ENCODE results near the gene SLC25A25.

The SLC25A25 gene

DNA sequence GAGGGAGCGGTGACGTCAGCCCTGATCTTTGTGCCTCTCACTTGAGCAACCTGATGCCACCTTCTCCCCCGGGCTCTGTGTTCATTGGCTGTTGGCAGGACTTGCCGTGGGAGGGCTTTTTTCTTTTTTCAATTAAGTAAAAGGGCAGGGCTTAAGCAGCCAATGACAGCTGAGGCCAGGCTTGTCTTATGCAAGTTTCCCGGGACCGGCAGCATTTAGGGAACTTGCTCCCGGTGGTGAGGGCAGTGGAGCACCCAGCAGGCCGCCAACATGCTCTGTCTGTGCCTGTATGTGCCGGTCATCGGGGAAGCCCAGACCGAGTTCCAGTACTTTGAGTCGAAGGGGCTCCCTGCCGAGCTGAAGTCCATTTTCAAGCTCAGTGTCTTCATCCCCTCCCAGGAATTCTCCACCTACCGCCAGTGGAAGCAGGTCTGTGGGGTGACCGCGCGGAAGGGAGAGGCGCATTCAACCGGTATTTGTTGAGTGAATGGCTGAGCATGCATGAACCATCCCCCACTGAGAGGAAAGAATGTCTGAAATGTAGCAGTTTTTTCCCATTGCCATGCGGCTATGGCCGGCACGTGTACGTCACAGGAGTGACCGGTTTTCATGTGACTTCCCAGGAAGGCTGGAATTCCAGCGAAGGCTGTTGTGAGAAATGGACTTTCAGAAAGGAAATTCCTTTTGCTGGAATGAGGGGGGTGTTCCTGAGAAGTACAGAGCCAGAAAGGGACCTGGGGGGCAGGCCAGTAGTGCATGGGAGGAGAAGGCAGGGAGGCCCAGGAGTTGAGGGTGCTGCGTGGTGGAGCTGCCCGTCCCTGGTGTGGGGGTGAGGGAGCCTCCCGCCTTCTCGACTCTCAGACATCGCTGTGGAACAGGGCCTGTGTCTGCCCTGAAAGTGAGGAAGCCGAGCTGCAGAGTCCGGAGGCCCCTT, 30.5 kb downstream of the SLC25A25 start:
- TF ChIP-seq RAD21 (IDR thresholded peaks at IDR 0.05; ENCODE audit: low read depth) (no peak), FOXM1 (IDR thresholded peaks at IDR 0.05; ENCODE audit: borderline replicate concordance, low read depth) (peak; percentile 47; the same call in 1 of the 2 replicates), EGR1 (IDR thresholded peaks at IDR 0.05) (peak; percentile 48; the same call in 1 of the 2 replicates), CEBPB (IDR thresholded peaks at IDR 0.05) (peak; percentile 84), ZBTB7A (IDR thresholded peaks at IDR 0.05; ENCODE audit: low read depth) (no peak), TAF1 (IDR thresholded peaks at IDR 0.05; ENCODE audit: low read depth) (peak; percentile 74), REST (IDR thresholded peaks at IDR 0.05; ENCODE audit: low read depth) (no peak), TCF12 (IDR thresholded peaks at IDR 0.05; ENCODE audit: low read depth) (peak; percentile 87), NFIC (IDR thresholded peaks at IDR 0.05) (peak; percentile 40; the same call in 1 of the 2 replicates), USF1 (IDR thresholded peaks at IDR 0.05) (peak; percentile 82), CREB1 (IDR thresholded peaks at IDR 0.05; ENCODE audit: low read depth) (peak; percentile 67), YY1 (IDR thresholded peaks at IDR 0.05; ENCODE audit: low read depth) (peak; percentile 71), TEAD4 (IDR thresholded peaks at IDR 0.05) (peak; percentile 98), EP300 (IDR thresholded peaks at IDR 0.05; ENCODE audit: borderline replicate concordance) (peak; percentile 82)
- TF ChIP-seq, protein P1, sequence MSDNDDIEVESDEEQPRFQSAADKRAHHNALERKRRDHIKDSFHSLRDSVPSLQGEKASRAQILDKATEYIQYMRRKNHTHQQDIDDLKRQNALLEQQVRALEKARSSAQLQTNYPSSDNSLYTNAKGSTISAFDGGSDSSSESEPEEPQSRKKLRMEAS (IDR thresholded peaks at IDR 0.05): peak; percentile 98

DNA sequence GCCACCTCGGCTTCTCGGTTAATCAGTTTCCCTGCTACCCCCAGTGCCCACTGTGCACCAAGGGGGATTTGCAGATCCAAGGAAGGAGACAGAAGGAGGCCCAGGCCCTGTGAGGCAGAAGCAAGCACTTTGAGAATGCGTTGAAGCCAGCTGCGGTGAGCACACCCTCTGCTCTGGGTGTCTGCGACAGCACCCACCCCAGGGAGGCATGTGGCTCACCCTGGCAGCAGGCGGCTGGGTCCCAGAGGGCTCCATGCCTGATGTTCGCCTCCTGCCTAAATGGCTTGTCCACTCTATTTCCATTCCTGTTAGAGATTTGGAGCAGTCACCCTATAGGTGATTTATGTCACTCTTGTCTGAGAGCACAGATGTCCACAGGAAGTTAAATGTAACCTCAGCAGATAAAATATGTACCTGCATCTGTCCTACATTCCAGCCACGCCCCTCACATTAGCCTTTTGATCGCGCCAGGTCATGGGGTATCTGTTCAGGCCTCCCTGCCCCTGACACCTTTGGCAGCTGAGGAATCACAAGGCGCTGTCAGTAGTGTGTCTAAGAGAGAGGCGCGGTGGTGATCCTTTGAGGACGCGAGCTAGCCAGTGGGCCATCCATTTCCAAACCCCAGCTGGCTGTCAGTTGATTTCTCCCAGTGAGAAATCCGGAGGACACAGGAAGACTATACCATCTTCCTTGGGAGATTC, 31.3 kb downstream of the SLC25A25 start:
- TF ChIP-seq FOXM1 (IDR thresholded peaks at IDR 0.05; ENCODE audit: borderline replicate concordance, low read depth) (no peak), TEAD4 (IDR thresholded peaks at IDR 0.05) (peak; percentile 54), YY1 (IDR thresholded peaks at IDR 0.05; ENCODE audit: low read depth) (no peak)

DNA sequence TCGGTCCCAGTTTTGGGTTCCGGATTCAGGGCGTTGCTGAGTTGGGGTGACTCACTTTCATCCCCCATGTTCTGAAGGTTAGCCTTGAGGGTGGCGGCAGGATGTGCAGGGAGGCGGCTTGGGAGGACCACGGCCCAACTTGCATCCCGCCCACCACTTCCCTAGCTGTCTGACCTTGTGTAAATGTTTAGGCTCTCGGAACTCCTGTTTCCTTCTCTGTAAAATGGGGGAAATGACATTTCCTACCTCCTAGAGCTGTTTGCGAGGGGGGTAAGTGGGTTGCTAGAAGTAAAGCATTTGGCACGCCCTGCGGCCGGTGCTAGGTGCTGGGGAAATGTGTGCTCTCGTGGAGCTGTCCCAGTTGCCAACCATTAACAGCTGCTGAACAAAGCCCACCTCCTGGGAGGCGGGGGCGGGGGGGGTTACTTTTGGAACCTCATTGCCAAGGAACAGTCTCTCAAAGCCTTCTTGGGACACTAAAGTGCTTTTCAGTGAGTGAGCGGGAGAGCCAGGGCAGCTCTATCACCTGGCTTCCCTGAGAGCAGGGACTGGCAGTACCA, 32.0 kb downstream of the SLC25A25 start:
- no peak for TF ChIP-seq ZBTB7A (IDR thresholded peaks at IDR 0.05; ENCODE audit: low read depth)
- no peak for TF ChIP-seq TEAD4 (IDR thresholded peaks at IDR 0.05)
- no peak for TF ChIP-seq EGR1 (IDR thresholded peaks at IDR 0.05)
- no peak for TF ChIP-seq CEBPB (IDR thresholded peaks at IDR 0.05)
- no peak for TF ChIP-seq TCF12 (IDR thresholded peaks at IDR 0.05; ENCODE audit: low read depth)
- no peak for TF ChIP-seq EP300 (IDR thresholded peaks at IDR 0.05; ENCODE audit: borderline replicate concordance)
- TF ChIP-seq RAD21 (IDR thresholded peaks at IDR 0.05; ENCODE audit: low read depth): no peak
- no peak for TF ChIP-seq USF1 (IDR thresholded peaks at IDR 0.05)
- TF ChIP-seq NFIC (IDR thresholded peaks at IDR 0.05): no peak

DNA sequence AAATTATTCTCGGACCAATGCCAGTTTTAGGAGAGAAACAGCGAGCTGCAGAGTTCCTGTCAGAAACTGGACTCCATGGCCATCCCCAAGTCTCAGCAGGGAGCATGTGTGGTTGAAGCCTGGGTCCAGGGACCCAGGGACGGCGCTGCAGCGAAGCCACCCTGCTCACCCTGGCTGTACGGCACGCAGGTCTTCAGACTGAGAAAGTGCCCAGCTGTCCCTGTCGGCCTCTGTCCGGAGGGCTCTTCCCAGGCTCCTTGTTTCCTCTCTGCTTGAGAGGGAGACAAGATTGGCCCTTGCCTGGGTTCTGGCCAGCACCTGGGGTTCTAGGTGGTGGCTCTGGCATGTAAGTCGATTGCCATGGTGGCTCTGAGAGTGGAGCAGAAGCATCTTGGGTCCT, 32.5 kb downstream of the SLC25A25 start:
- no peak for TF ChIP-seq REST (IDR thresholded peaks at IDR 0.05; ENCODE audit: low read depth)
- no peak for TF ChIP-seq TCF12 (IDR thresholded peaks at IDR 0.05; ENCODE audit: low read depth)
- no peak for TF ChIP-seq USF1 (IDR thresholded peaks at IDR 0.05)
- no peak for TF ChIP-seq CREB1 (IDR thresholded peaks at IDR 0.05; ENCODE audit: low read depth)
- no peak for TF ChIP-seq CEBPB (IDR thresholded peaks at IDR 0.05)
- no peak for TF ChIP-seq TEAD4 (IDR thresholded peaks at IDR 0.05)
- no peak for TF ChIP-seq RAD21 (IDR thresholded peaks at IDR 0.05; ENCODE audit: low read depth)
- TF ChIP-seq EGR1 (IDR thresholded peaks at IDR 0.05): no peak
- TF ChIP-seq, protein P1 (IDR thresholded peaks at IDR 0.05): no peak
- TF ChIP-seq EP300 (IDR thresholded peaks at IDR 0.05; ENCODE audit: borderline replicate concordance): no peak
- TF ChIP-seq NFIC (IDR thresholded peaks at IDR 0.05): no peak
- no peak for TF ChIP-seq TAF1 (IDR thresholded peaks at IDR 0.05; ENCODE audit: low read depth)
- TF ChIP-seq FOXM1 (IDR thresholded peaks at IDR 0.05; ENCODE audit: borderline replicate concordance, low read depth): no peak
- TF ChIP-seq ZBTB7A (IDR thresholded peaks at IDR 0.05; ENCODE audit: low read depth): no peak
- TF ChIP-seq YY1 (IDR thresholded peaks at IDR 0.05; ENCODE audit: low read depth): no peak
